IMR-90 (cell line): ENCODE data around the gene LIX1. TPM values are rescaled to one million over a fixed set of nuclear protein-coding genes. Genes with fewer than 3 reads are reported as not detected.

ENCODE experiments used
- ATAC-seq: fragments of 200-7000 bp; cut with Tn5 transposase; 2 replicates; pipeline ENCODE4 v1.9.1; 2020; ENCODE audit warnings: low read depth, mild to moderate bottlenecking, moderate library complexity
- BruUV-seq: library from RNA; stranded (reverse); fragments of 400-500 nt; replicated peaks from 2 replicates; lab custom pipeline; 2021; lab: Mats Ljungman, UMichigan
- CTCF ChIA-PET: fragments of 300-600 bp; formaldehyde crosslinking; extraction: SDS; loops from one replicate; lab custom pipeline; 2021; ENCODE audit warnings: antibody characterized with exemption; lab: Yijun Ruan, JAX
- POLR2A ChIA-PET: fragments of 300-600 bp; sonication (Branson Sonifier 250); formaldehyde crosslinking; loops from one replicate; lab custom pipeline; 2022; ENCODE audit warnings: antibody characterized with exemption; ENCODE audit not compliant: unreplicated experiment; lab: Charles Lee
- DNase-seq: peaks from one replicate; pipeline ENCODE4 v3.0.0; 2013
- H2AFZ ChIP-seq: replicated peaks from 2 replicates; pipeline ENCODE3; 2013; ENCODE audit warnings: low read length, mild to moderate bottlenecking; ENCODE audit not compliant: poor library complexity
- H2AK5ac ChIP-seq: 2 replicates; pipeline ENCODE4 v1.6.1; 2013; ENCODE audit warnings: low read depth, low read length, inconsistent platforms
- H2AK9ac ChIP-seq: replicated peaks from 2 replicates; pipeline ENCODE3; 2013; ENCODE audit warnings: mild to moderate bottlenecking, low read depth, low read length, moderate library complexity; ENCODE audit not compliant: poor library complexity
- H2BK120ac ChIP-seq: 2 replicates; pipeline ENCODE4 v1.6.1; 2013; ENCODE audit warnings: low read depth, low read length, inconsistent platforms
- H2BK15ac ChIP-seq: 3 replicates; pipeline ENCODE4 v1.6.1; 2013; ENCODE audit warnings: low read depth, low read length, inconsistent platforms
- H2BK20ac ChIP-seq: 2 replicates; pipeline ENCODE4 v1.6.1; 2013; ENCODE audit warnings: low read depth, mild to moderate bottlenecking, inconsistent platforms, low read length, moderate library complexity
- H2BK5ac ChIP-seq: 2 replicates; pipeline ENCODE4 v1.6.1; 2013; ENCODE audit warnings: mild to moderate bottlenecking, low read depth, low read length, inconsistent platforms; ENCODE audit not compliant: poor library complexity, severe bottlenecking
- H3K14ac ChIP-seq: replicated peaks from 2 replicates; pipeline ENCODE4 v1.6.1; 2013; ENCODE audit warnings: low read depth, low read length, inconsistent platforms
- H3K18ac ChIP-seq: 2 replicates; pipeline ENCODE4 v1.6.1; 2013; ENCODE audit warnings: low read depth, low read length, control low read depth
- H3K23ac ChIP-seq: 2 replicates; pipeline ENCODE4 v1.6.1; 2013; ENCODE audit warnings: low read depth, low read length, inconsistent platforms
- H3K27ac ChIP-seq: 2 replicates; pipeline ENCODE4 v1.5.1; 2013; ENCODE audit warnings: mild to moderate bottlenecking, control low read depth, low read length; ENCODE audit not compliant: insufficient read depth
- H3K27me3 ChIP-seq: 2 replicates; pipeline ENCODE4 v1.6.1; 2013; ENCODE audit warnings: low read length; ENCODE audit not compliant: control insufficient read depth, insufficient read depth
- H3K36me3 ChIP-seq: 2 replicates; pipeline ENCODE4 v1.6.1; 2013; ENCODE audit warnings: low read length, mixed read lengths; ENCODE audit not compliant: control insufficient read depth, insufficient read depth
- H3K4ac ChIP-seq: 2 replicates; pipeline ENCODE4 v1.6.1; 2013; ENCODE audit warnings: low read depth, low read length, inconsistent platforms
- H3K4me1 ChIP-seq: 2 replicates; pipeline ENCODE4 v1.6.1; 2013; ENCODE audit warnings: low read length, mixed read lengths; ENCODE audit not compliant: control insufficient read depth, insufficient read depth
- H3K4me2 ChIP-seq: 2 replicates; pipeline ENCODE4 v1.6.1; 2013; ENCODE audit warnings: low read depth, mild to moderate bottlenecking, control low read depth, low read length, moderate library complexity
- H3K4me3 ChIP-seq: 2 replicates; pipeline ENCODE4 v1.5.1; 2013; ENCODE audit warnings: low read depth, mild to moderate bottlenecking, control low read depth, low read length, moderate library complexity; ENCODE audit not compliant: insufficient read depth
- H3K56ac ChIP-seq: 2 replicates; pipeline ENCODE4 v1.6.1; 2013; ENCODE audit warnings: low read length, inconsistent platforms; ENCODE audit not compliant: insufficient read depth; ENCODE audit errors: extremely low read depth
- H3K79me1 ChIP-seq, 2 experiments: 2 replicates each; pipeline ENCODE4 v1.6.1; 2013; ENCODE audit warnings: low read length in 2 of 2, inconsistent platforms in 1 of 2, low read depth in 1 of 2
- H3K9ac ChIP-seq: 2 replicates; pipeline ENCODE4 v1.6.1; 2013; ENCODE audit warnings: low read depth, low read length, control low read depth
- H3K9me1 ChIP-seq: 2 replicates; pipeline ENCODE4 v1.6.1; 2013; ENCODE audit warnings: low read length, inconsistent platforms; ENCODE audit not compliant: insufficient read depth
- H3K9me3 ChIP-seq: 2 replicates; pipeline ENCODE4 v1.6.1; 2013; ENCODE audit warnings: low read length; ENCODE audit not compliant: control insufficient read depth, insufficient read depth
- H4K20me1 ChIP-seq: 2 replicates; pipeline ENCODE4 v1.6.1; 2013; ENCODE audit warnings: low read length, inconsistent platforms; ENCODE audit not compliant: insufficient read depth
- H4K5ac ChIP-seq: 2 replicates; pipeline ENCODE4 v1.6.1; 2013; ENCODE audit warnings: mild to moderate bottlenecking, low read depth, low read length, control low read depth
- H4K8ac ChIP-seq, 2 experiments: 2 replicates each; pipeline ENCODE4 v1.6.1; 2013; ENCODE audit warnings: low read depth in 2 of 2, low read length in 2 of 2, control low read depth in 1 of 2, inconsistent platforms in 1 of 2
- H4K91ac ChIP-seq: 2 replicates; pipeline ENCODE4 v1.6.1; 2013; ENCODE audit warnings: low read depth, low read length, inconsistent platforms; ENCODE audit not compliant: insufficient read depth
- BHLHE40 ChIP-seq: fragments of 150-350 bp; IDR thresholded peaks from 2 replicates; pipeline ENCODE4 v1.6.1; 2016; ENCODE audit warnings: mild to moderate bottlenecking, low read depth, low read length
- CHD1 ChIP-seq: IDR thresholded peaks from 2 replicates; pipeline ENCODE4 v1.6.1; 2012; ENCODE audit warnings: low read depth, low read length, improper control_type of control experiment
- CTCF ChIP-seq: conservative IDR thresholded peaks from 2 replicates; pipeline ENCODE4 v1.5.1; 2012; ENCODE audit warnings: mild to moderate bottlenecking, low read depth, low read length, improper control_type of control experiment
- FOS ChIP-seq: fragments of 150-350 bp; IDR thresholded peaks from 2 replicates; pipeline ENCODE4 v1.6.1; 2016; ENCODE audit warnings: low read depth, low read length
- MXI1 ChIP-seq: IDR thresholded peaks from 2 replicates; pipeline ENCODE4 v1.6.1; 2012; ENCODE audit warnings: low read depth, mild to moderate bottlenecking, low read length, moderate library complexity, borderline replicate concordance
- POLR2A ChIP-seq: IDR thresholded peaks from 2 replicates; pipeline ENCODE4 v1.6.1; 2012; ENCODE audit warnings: mild to moderate bottlenecking, low read depth, low read length
- RAD21 ChIP-seq: IDR thresholded peaks from 2 replicates; pipeline ENCODE4 v1.6.1; 2012; ENCODE audit warnings: low read length, improper control_type of control experiment
- SMC3 ChIP-seq: fragments of 150-350 bp; IDR thresholded peaks from 2 replicates; pipeline ENCODE4 v1.6.1; 2016; ENCODE audit warnings: low read depth, mild to moderate bottlenecking, antibody characterized with exemption, low read length, moderate library complexity
- WGBS, 2 experiments: methylation state at CpG; one replicate each; pipeline versions ENCODE4 v1.1.5 to v1.1.7; 2013; ENCODE audit warnings: missing lambda C conversion rate in 2 of 2; ENCODE audit not compliant: insufficient read length in 1 of 2; ENCODE audit errors: extremely low coverage in 2 of 2; 5-methylcytosine and 5-hydroxymethylcytosine counted together
- dilution Hi-C: fragments of 300-500 bp; cut with HindIII; formaldehyde crosslinking; loops from one replicate; pipeline ENCODE4 v1.14.3; 2018; ENCODE audit warnings: low sequenced_read_pairs; ENCODE audit not compliant: unreplicated experiment
- in situ Hi-C: fragments of 300-500 bp; cut with MboI; formaldehyde crosslinking; loops from 3 replicates; pipeline ENCODE4 v1.14.3; 2019; ENCODE audit warnings: low sequenced_read_pairs, inconsistent platforms, mixed read lengths
- intact Hi-C: fragments of 100-400 bp; cut with micrococcal nuclease; formaldehyde crosslinking; loops from 2 replicates; pipeline ENCODE4 v1.10.0; 2022
- polyA plus RNA-seq, 3 experiments: library from polyadenylated mRNA; depleted of rRNA; stranded (reverse); fragments of >200 nt; gene quantifications; 2 replicates each; pipeline ENCODE4 v1.2.3, GENCODE V29; 2012; ENCODE audit warnings: low replicate concordance in 1 of 3
- total RNA-seq: library from RNA; depleted of rRNA; stranded (reverse); fragments of >200 nt; gene quantifications from 2 replicates; pipeline ENCODE4 v1.2.3, GENCODE V29; 2012

Gene LIX1
- total and polyA plus RNA-seq, 2 of the 4 experiments (the other 2 are of a cell fraction): not detected

DNA sequence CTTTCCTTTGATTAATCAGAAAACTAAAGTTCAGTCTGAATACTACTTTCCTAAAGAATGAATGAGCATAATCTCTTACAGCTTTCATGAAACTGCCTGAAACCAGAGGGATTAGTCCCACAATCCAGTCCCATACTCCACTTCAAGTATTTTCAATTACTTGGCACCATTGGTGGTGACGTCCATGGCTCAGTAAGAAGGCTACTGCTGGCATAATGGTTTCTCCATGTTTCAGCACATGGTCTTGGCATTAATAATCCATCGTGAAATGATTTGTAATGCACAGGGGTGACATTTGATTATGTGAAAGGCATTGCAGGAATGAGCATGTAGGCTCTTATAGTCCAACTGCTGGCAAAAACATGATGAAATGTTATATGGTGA lies 23.4 kb downstream of the LIX1 start:
- no peaks in the 10 kb centered on the region for H3K9me3 ChIP-seq
- no peak overlapping the region for H2BK5ac ChIP-seq
- no TSS peak for BruUV-seq
- WGBS, 2 experiments: 44% methylated on average over 2 of the region's 2 CpGs; no CpG with 5 or more reads in 1 of the 2 experiments
- no peaks in the 10 kb centered on the region for H3K36me3 ChIP-seq
- no peaks in the 10 kb centered on the region for H3K79me1 ChIP-seq
- H3K9ac ChIP-seq: no peak overlapping the region
- H2BK15ac ChIP-seq: no peak overlapping the region
- H2BK20ac ChIP-seq: no peak overlapping the region
- H3K14ac ChIP-seq: no peak overlapping the region
- no peak overlapping the region for H4K8ac ChIP-seq
- H4K5ac ChIP-seq: no peak overlapping the region
- in situ Hi-C loops (no loop called here), intact Hi-C loops (no loop called here), dilution Hi-C loops (no loop called here)
- H3K56ac ChIP-seq: no peak overlapping the region
- ATAC-seq: no peak
- no peaks in the 10 kb centered on the region for H4K20me1 ChIP-seq
- CTCF ChIA-PET: no interaction called here
- no peak overlapping the region for H3K23ac ChIP-seq
- H2AK9ac ChIP-seq: no peak overlapping the region
- H3K9me1 ChIP-seq: no peaks in the 10 kb centered on the region
- no peak overlapping the region for H3K4me3 ChIP-seq
- no peak overlapping the region for H3K27ac ChIP-seq
- no peak for DNase-seq
- H2BK120ac ChIP-seq: no peak overlapping the region
- no peak overlapping the region for H3K18ac ChIP-seq
- H3K27me3 ChIP-seq: peaks cover 35% of the 10 kb centered on the region
- H4K91ac ChIP-seq: no peak overlapping the region
- POLR2A ChIA-PET: no interaction called here
- H3K4ac ChIP-seq: no peak overlapping the region
- H2AK5ac ChIP-seq: no peak overlapping the region
- no peaks in the 10 kb centered on the region for H3K4me1 ChIP-seq
- TF ChIP-seq RAD21 (no peak), FOS (no peak), POLR2A (no peak), BHLHE40 (no peak), CHD1 (no peak), CTCF (no peak), SMC3 (no peak), MXI1 (no peak)
- H2AFZ ChIP-seq: no peak overlapping the region
- H3K4me2 ChIP-seq: no peak overlapping the region
